ENCODE results near the gene ARHGAP6.

- TF ChIP-seq, protein P1, sequence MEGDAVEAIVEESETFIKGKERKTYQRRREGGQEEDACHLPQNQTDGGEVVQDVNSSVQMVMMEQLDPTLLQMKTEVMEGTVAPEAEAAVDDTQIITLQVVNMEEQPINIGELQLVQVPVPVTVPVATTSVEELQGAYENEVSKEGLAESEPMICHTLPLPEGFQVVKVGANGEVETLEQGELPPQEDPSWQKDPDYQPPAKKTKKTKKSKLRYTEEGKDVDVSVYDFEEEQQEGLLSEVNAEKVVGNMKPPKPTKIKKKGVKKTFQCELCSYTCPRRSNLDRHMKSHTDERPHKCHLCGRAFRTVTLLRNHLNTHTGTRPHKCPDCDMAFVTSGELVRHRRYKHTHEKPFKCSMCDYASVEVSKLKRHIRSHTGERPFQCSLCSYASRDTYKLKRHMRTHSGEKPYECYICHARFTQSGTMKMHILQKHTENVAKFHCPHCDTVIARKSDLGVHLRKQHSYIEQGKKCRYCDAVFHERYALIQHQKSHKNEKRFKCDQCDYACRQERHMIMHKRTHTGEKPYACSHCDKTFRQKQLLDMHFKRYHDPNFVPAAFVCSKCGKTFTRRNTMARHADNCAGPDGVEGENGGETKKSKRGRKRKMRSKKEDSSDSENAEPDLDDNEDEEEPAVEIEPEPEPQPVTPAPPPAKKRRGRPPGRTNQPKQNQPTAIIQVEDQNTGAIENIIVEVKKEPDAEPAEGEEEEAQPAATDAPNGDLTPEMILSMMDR (IDR thresholded peaks at IDR 0.05; ENCODE audit: low read length): no peak
- TF ChIP-seq EZH2phosphoT487 (IDR thresholded peaks at IDR 0.05; ENCODE audit: low read length) (no peak), EZH2 (optimal IDR thresholded peaks at IDR 0.05; ENCODE audit: low read depth, low read length) (no peak)
Observed at GRCh38 chrX:11298600-11298999, 367.1 kb downstream of the ARHGAP6 start.
